HG03175 (cell line): ENCODE data around the gene OR1I1.
"Not testable (repeated sequence)": the region's sequence is repeated elsewhere in the genome, so short reads cannot be mapped to it uniquely, and the experiment has no call there.

Experiments
- ATAC-seq: cut with Tn5 transposase; IDR thresholded peaks from one replicate; pipeline ENCODE4 v1.9.1; 2021; ENCODE audit warnings: mild to moderate bottlenecking, moderate library complexity; ENCODE audit not compliant: unreplicated experiment

OR1I1 gene

GRCh38 chr19:15081911-15082310 is at the start of gene OR1I1:
Gene OR1I1 (plus strand): TSS chr19:15082211. CDS start chr19:15087066, 4,855 bp downstream.
- no peak for ATAC-seq

GRCh38 chr19:15035795-15036311 is 46.2 kb upstream of the OR1I1 start:
- ATAC-seq = no peak

GRCh38 chr19:15037586-15037985 is 44.4 kb upstream of the OR1I1 start:
- ATAC-seq = no peak

- no peak for ATAC-seq
These were observed 43.7 kb upstream of the OR1I1 start for GRCh38 chr19:15038294-15038693.

GRCh38 chr19:15042003-15042402 is 40.0 kb upstream of the OR1I1 start:
- no peak for ATAC-seq

GRCh38 chr19:15042826-15043225 is 39.2 kb upstream of the OR1I1 start:
- ATAC-seq = no peak

- ATAC-seq = no peak
These were observed 36.5 kb upstream of the OR1I1 start for GRCh38 chr19:15045506-15045905.

- no peak for ATAC-seq
These were observed 34.3 kb upstream of the OR1I1 start for GRCh38 chr19:15047680-15048079.

- ATAC-seq = no peak
These were observed 33.9 kb upstream of the OR1I1 start for GRCh38 chr19:15048128-15048527.

- no peak for ATAC-seq
These were observed 33.0 kb upstream of the OR1I1 start, which contains the start of gene CASP14 for GRCh38 chr19:15048885-15049541. Gene CASP14 (plus strand): TSS chr19:15049480. CDS start chr19:15052252, 2,772 bp downstream.

GRCh38 chr19:15050639-15051038 is 31.4 kb upstream of the OR1I1 start:
- ATAC-seq = no peak

- ATAC-seq = no peak
These were observed 20.0 kb upstream of the OR1I1 start for GRCh38 chr19:15062036-15062435.

- not testable (repeated sequence) for ATAC-seq
These were observed 11.6 kb upstream of the OR1I1 start for GRCh38 chr19:15070386-15070785.

GRCh38 chr19:15072930-15073647 is 8.9 kb upstream of the OR1I1 start:
- ATAC-seq = no peak

GRCh38 chr19:15074371-15074770 is 7.6 kb upstream of the OR1I1 start:
- no peak for ATAC-seq

GRCh38 chr19:15075806-15076205 is 6.2 kb upstream of the OR1I1 start:
- no peak for ATAC-seq

- ATAC-seq = not testable (repeated sequence)
These were observed 2.0 kb upstream of the OR1I1 start for GRCh38 chr19:15080002-15080401.

GRCh38 chr19:15087182-15087581 is 5.2 kb downstream of the OR1I1 start:
- ATAC-seq = no peak

GRCh38 chr19:15091918-15092753 is 10.1 kb downstream of the OR1I1 start:
- ATAC-seq = no peak

GRCh38 chr19:15093001-15093400 is 11.0 kb downstream of the OR1I1 start:
- no peak for ATAC-seq

- ATAC-seq = no peak
These were observed 14.2 kb downstream of the OR1I1 start for GRCh38 chr19:15096223-15096622.
